Mesenchymal stem cell (in vitro differentiated cells and primary cell): ENCODE data around the gene POU6F2.

Source experiments
- DNase-seq: peaks from one replicate; pipeline ENCODE4 v3.0.0-alpha.2; 2013
- H2AFZ ChIP-seq: one replicate; pipeline ENCODE4 v1.6.1; 2013; ENCODE audit warnings: low read depth, mild to moderate bottlenecking, control low read depth, inconsistent platforms, low read length, moderate library complexity
- H2AK5ac ChIP-seq: 2 replicates; pipeline ENCODE4 v1.6.1; 2013; ENCODE audit warnings: low read length, moderate library complexity, mild to moderate bottlenecking, inconsistent platforms; ENCODE audit not compliant: severe bottlenecking
- H2BK120ac ChIP-seq: one replicate; pipeline ENCODE4 v1.6.1; 2013; ENCODE audit warnings: low read depth, mild to moderate bottlenecking, inconsistent platforms, low read length, moderate library complexity
- H2BK12ac ChIP-seq, 2 experiments: one replicate each; pipeline ENCODE4 v1.6.1; 2013; ENCODE audit warnings: inconsistent platforms in 2 of 2, low read length in 2 of 2, mild to moderate bottlenecking in 2 of 2, moderate library complexity in 2 of 2, control low read depth in 1 of 2
- H2BK15ac ChIP-seq: one replicate; pipeline ENCODE4 v1.6.1; 2013; ENCODE audit warnings: mild to moderate bottlenecking, low read depth, inconsistent platforms; ENCODE audit not compliant: poor library complexity, severe bottlenecking
- H2BK5ac ChIP-seq: 2 replicates; pipeline ENCODE4 v1.6.1; 2013; ENCODE audit warnings: low read depth, mild to moderate bottlenecking, low read length, control low read depth, inconsistent platforms; ENCODE audit not compliant: poor library complexity, severe bottlenecking
- H3K14ac ChIP-seq, 2 experiments: one replicate each; pipeline ENCODE4 v1.6.1; 2013; ENCODE audit warnings: inconsistent platforms in 2 of 2, low read length in 2 of 2, control low read depth in 1 of 2, mild to moderate bottlenecking in 1 of 2, moderate library complexity in 1 of 2
- H3K18ac ChIP-seq, 2 experiments: one replicate each; pipeline ENCODE4 v1.6.1; 2013; ENCODE audit warnings: inconsistent platforms in 2 of 2, low read length in 2 of 2, control low read depth in 1 of 2, low read depth in 1 of 2, mild to moderate bottlenecking in 1 of 2
- H3K23ac ChIP-seq, 2 experiments: one replicate each; pipeline ENCODE4 v1.6.1; 2013; ENCODE audit warnings: inconsistent platforms in 2 of 2, low read length in 2 of 2, mild to moderate bottlenecking in 2 of 2, moderate library complexity in 2 of 2, control low read depth in 1 of 2
- H3K27ac ChIP-seq: 2 replicates; pipeline ENCODE4 v1.5.1; 2013; ENCODE audit warnings: mild to moderate bottlenecking, moderate library complexity, low read length, control low read depth, inconsistent platforms; ENCODE audit not compliant: poor library complexity, severe bottlenecking
- H3K27me3 ChIP-seq, 2 experiments: 2 replicates each; pipeline versions ENCODE4 v1.6.1 to v1.7.0; 2013; ENCODE audit warnings: low read length in 2 of 2, mild to moderate bottlenecking in 2 of 2, moderate library complexity in 2 of 2, control low read depth in 1 of 2, inconsistent platforms in 1 of 2; ENCODE audit not compliant: control insufficient read depth in 1 of 2, insufficient read depth in 1 of 2
- H3K36me3 ChIP-seq, 2 experiments: 2 replicates each; pipeline versions ENCODE4 v1.6.1 to v1.7.0; 2013; ENCODE audit warnings: low read length in 2 of 2, control low read depth in 1 of 2, inconsistent platforms in 1 of 2, low read depth in 1 of 2, mild to moderate bottlenecking in 1 of 2; ENCODE audit not compliant: insufficient read depth in 2 of 2, control insufficient read depth in 1 of 2
- H3K4ac ChIP-seq, 2 experiments: one replicate each; pipeline ENCODE4 v1.6.1; 2013; ENCODE audit warnings: inconsistent platforms in 2 of 2, low read length in 2 of 2, mild to moderate bottlenecking in 2 of 2, moderate library complexity in 2 of 2, control low read depth in 1 of 2, low read depth in 1 of 2
- H3K4me1 ChIP-seq: 2 replicates; pipeline ENCODE4 v1.6.1; 2013; ENCODE audit warnings: low read depth, low read length, control low read depth; ENCODE audit not compliant: control insufficient read depth, insufficient read depth
- H3K4me2 ChIP-seq: 2 replicates; pipeline ENCODE4 v1.6.1; 2013; ENCODE audit warnings: low read length, mild to moderate bottlenecking, inconsistent platforms; ENCODE audit not compliant: poor library complexity, severe bottlenecking
- H3K4me3 ChIP-seq, 2 experiments: 2 replicates each; pipeline versions ENCODE4 v1.5.1 to v1.7.0; 2013; ENCODE audit warnings: low read length in 2 of 2, mild to moderate bottlenecking in 2 of 2, control low read depth in 1 of 2, low read depth in 1 of 2; ENCODE audit not compliant: insufficient read depth in 1 of 2
- H3K79me1 ChIP-seq: replicated peaks from 2 replicates; pipeline ENCODE4 v1.6.1; 2013; ENCODE audit warnings: mild to moderate bottlenecking, control low read depth, low read length, inconsistent platforms; ENCODE audit not compliant: poor library complexity, severe bottlenecking
- H3K9ac ChIP-seq: 2 replicates; pipeline ENCODE4 v1.7.0; 2013; ENCODE audit warnings: mild to moderate bottlenecking, low read length, moderate library complexity
- H3K9me3 ChIP-seq: 2 replicates; pipeline ENCODE4 v1.7.0; 2013; ENCODE audit warnings: mild to moderate bottlenecking, low read length; ENCODE audit not compliant: control insufficient read depth
- H4K8ac ChIP-seq: one replicate; pipeline ENCODE4 v1.6.1; 2013; ENCODE audit warnings: inconsistent platforms, mild to moderate bottlenecking, low read length, moderate library complexity
- H4K91ac ChIP-seq: one replicate; pipeline ENCODE4 v1.6.1; 2013; ENCODE audit warnings: mild to moderate bottlenecking, low read length, inconsistent platforms
- WGBS: methylation state at CpG from one replicate; pipeline ENCODE4 v1.1.7; 2013; ENCODE audit warnings: mixed read lengths; 5-methylcytosine and 5-hydroxymethylcytosine counted together

The POU6F2 gene

DNA sequence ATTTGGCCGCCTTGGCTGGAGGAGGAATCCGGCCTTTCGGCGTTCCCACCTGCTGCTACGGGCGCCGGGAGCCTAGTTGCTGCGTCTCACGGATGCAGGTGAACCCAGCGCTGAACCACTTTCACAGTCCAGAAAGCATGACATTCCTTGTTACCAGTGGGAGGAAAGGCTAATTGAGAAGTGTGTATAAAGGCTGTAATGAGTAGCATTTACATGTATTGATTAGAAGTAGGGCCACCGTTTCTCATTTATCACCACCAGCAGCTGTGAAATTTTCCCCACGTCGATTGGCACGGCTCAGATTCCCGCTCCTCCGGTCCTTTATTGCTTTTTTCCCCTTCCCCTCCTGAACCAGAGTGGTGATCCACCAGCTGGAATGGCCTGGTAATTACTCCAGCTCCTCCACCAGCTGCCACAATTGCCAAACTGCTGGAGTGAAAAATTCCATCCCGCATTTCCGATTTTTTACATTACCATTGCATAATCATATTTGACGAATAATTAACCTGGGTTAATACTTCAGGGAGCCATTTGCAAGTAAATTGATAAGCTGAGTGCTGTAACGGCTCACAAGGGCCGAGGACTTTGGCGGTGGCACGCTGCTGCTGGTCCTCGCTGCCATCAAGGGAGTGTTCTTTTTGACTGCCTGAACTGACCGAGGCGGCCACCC, 153.3 kb downstream of the POU6F2 start:
- Histone ChIP-seq H2BK12ac (no peak overlapping the region), H4K91ac (no peak overlapping the region), H3K23ac (no peak overlapping the region), H3K4me2 (no peak overlapping the region), H2BK15ac (no peak overlapping the region), H4K8ac (no peak overlapping the region), H3K79me1 (no peaks in the 10 kb centered on the region), H3K9me3 (no peaks in the 10 kb centered on the region), H2AK5ac (no peak overlapping the region), H3K4me3 (no peak overlapping the region), H3K14ac (no peak overlapping the region), H3K4me1 (peaks cover 2% of the 10 kb centered on the region), H3K27me3 (peaks cover 0 to 7% of the 10 kb centered on the region in 2 experiments), H3K27ac (no peak overlapping the region), H3K36me3 (no peaks in the 10 kb centered on the region), H3K18ac (no peak overlapping the region), H3K9ac (no peak overlapping the region), H2BK5ac (no peak overlapping the region), H2BK120ac (no peak overlapping the region), H2AFZ (no peak overlapping the region), H3K4ac (no peak overlapping the region)
- DNase-seq = no peak
- 90% methylated on average over 26 of the region's 26 CpGs for WGBS

DNA sequence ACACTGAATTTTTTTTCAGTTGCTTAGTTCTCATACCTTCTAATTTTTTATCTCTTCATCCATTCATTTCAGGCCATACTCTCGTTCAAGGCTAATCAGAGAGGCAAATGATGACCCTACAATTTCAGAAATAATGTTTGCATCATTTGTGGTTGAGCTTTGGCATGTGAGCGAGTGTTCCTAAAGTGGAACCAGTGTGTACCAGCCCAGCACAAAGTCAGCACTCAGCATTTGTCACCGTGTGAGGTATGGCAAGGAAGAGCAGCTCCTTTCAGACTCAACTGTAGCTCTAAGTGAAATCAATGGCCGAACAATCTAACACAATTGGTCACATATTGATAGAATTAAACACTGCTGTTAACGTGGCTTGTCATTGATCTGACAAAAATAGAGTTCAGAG, 154.6 kb downstream of the POU6F2 start:
- Histone ChIP-seq H3K27me3 (peaks cover 0 to 7% of the 10 kb centered on the region in 2 experiments), H3K9me3 (no peaks in the 10 kb centered on the region), H2AK5ac (no peak overlapping the region), H3K36me3 (no peaks in the 10 kb centered on the region), H3K4ac (no peak overlapping the region), H2BK5ac (no peak overlapping the region), H3K79me1 (no peaks in the 10 kb centered on the region), H2BK120ac (no peak overlapping the region), H3K4me3 (no peak overlapping the region), H3K23ac (no peak overlapping the region), H3K4me1 (peaks cover 2% of the 10 kb centered on the region), H2AFZ (no peak overlapping the region), H4K91ac (no peak overlapping the region), H3K27ac (no peak overlapping the region), H2BK15ac (no peak overlapping the region), H3K4me2 (no peak overlapping the region), H3K18ac (no peak overlapping the region), H3K9ac (no peak overlapping the region), H3K14ac (no peak overlapping the region), H4K8ac (no peak overlapping the region), H2BK12ac (no peak overlapping the region)
- DNase-seq = no peak
- WGBS = 67% methylated on average over 4 of the region's 5 CpGs

DNA sequence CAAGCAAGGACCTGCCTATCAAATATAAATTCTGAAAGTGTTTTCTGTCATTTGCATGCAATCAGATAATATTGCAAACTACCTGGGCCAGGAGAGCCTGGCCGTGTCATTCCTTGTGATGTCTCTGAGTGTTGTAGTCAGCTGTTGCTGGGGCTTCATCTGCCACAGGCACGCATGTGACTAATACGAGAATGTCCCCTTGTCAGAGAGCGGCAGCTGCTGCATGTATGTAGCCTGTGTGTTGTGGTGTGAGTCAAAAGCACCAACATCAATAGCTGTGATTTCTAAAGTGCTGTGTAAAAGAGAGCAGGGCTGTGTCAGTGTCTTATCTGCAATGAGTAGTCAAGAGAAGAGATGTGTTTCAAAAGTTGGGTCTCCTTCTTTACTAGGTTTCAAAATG, 155.4 kb downstream of the POU6F2 start:
- Histone ChIP-seq H2BK5ac (no peak overlapping the region), H4K8ac (no peak overlapping the region), H2BK120ac (no peak overlapping the region), H3K9ac (no peak overlapping the region), H3K14ac (no peak overlapping the region), H4K91ac (no peak overlapping the region), H3K4me1 (peaks cover 2% of the 10 kb centered on the region), H3K27ac (no peak overlapping the region), H3K4me3 (no peak overlapping the region), H3K4me2 (no peak overlapping the region), H3K18ac (no peak overlapping the region), H3K27me3 (peaks cover 0 to 7% of the 10 kb centered on the region in 2 experiments), H3K36me3 (no peaks in the 10 kb centered on the region), H3K9me3 (no peaks in the 10 kb centered on the region), H3K79me1 (no peaks in the 10 kb centered on the region), H2AFZ (no peak overlapping the region), H2BK15ac (no peak overlapping the region), H3K23ac (no peak overlapping the region), H2BK12ac (no peak overlapping the region), H3K4ac (no peak overlapping the region), H2AK5ac (no peak overlapping the region)
- DNase-seq = no peak
- WGBS = 89% methylated on average over 4 of the region's 4 CpGs

DNA sequence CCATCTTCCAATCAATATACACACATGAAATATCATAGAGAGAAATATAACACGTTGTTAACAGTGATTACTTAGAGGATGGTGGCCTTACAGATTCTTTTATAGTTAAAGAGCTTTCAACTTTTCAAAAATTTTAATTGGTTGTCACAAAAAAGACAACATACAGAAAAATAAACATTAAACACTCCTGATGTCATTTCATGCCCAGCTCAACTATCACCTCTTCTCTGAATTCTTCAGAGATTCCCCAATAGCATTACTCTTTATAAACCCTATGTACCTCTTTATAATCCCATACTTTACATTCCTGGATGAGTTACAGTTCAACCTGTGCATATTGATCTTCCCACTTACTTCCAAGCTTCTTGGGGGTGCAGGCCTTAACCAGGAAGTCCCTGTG, 159.8 kb downstream of the POU6F2 start:
- Histone ChIP-seq H2BK120ac (no peak overlapping the region), H2BK5ac (no peak overlapping the region), H3K27me3 (no peaks in the 10 kb centered on the region), H3K9me3 (no peaks in the 10 kb centered on the region), H3K18ac (no peak overlapping the region), H3K36me3 (no peaks in the 10 kb centered on the region), H2AFZ (no peak overlapping the region), H4K8ac (no peak overlapping the region), H3K14ac (no peak overlapping the region), H3K9ac (no peak overlapping the region), H3K23ac (no peak overlapping the region), H3K27ac (no peak overlapping the region), H3K4ac (no peak overlapping the region), H4K91ac (no peak overlapping the region), H3K79me1 (no peaks in the 10 kb centered on the region), H3K4me2 (no peak overlapping the region), H2BK12ac (no peak overlapping the region), H3K4me1 (no peaks in the 10 kb centered on the region), H3K4me3 (no peak overlapping the region), H2BK15ac (no peak overlapping the region), H2AK5ac (no peak overlapping the region)
- WGBS = no CpG with 5 or more reads among the region's 1 CpG
- no peak for DNase-seq
